Endometrial microvascular endothelial cells (primary cell): ENCODE results near the gene PPP1R16B. TPM values are rescaled to one million over a fixed set of nuclear protein-coding genes. Genes with fewer than 3 reads are reported as not detected.
"Not testable (repeated sequence)": the region's sequence is repeated elsewhere in the genome, so short reads cannot be mapped to it uniquely, and the experiment has no call there.

Source experiments
- in situ Hi-C: cut with HindIII; loops from 2 replicates; pipeline ENCODE4 v1.10.0; 2017; ENCODE audit warnings: low sequenced_read_pairs, low pct_unique_long_range_greater_than_20kb; ENCODE audit errors: inconsistent ontology term
- total RNA-seq: library from RNA; depleted of rRNA; stranded (reverse); fragments of >200 nt; gene quantifications from one replicate; pipeline ENCODE4 v1.2.3, GENCODE V29; 2015; ENCODE audit errors: inconsistent ontology term

Gene PPP1R16B
- total RNA-seq, 1 donor from 2014 or later, result 15.5 TPM

DNA sequence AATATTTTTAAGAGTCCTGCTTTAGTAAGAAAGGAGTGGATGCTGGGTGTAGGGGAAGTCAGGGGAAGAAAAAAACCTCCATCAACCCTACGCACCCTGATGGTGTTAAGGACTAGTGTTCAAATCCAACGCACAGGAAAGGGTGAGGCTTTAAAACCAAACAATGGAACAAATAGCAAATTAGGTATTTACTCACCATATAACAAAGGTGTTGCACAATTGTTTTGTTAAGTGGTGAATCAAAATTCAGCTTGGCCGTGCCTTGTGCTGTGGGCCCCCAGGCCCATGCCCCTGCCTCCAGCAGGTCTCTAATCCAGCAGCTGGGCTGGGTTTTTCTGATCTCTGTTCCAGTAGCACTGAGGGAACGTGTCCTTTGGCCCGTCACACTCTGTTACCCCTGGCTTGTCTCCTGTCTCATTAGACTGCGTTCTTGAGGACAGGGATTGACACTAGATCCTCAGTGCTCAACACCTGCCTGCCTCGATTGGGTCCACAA is 132.5 kb downstream of the PPP1R16B start:
- in situ Hi-C loops, result no loop called here

DNA sequence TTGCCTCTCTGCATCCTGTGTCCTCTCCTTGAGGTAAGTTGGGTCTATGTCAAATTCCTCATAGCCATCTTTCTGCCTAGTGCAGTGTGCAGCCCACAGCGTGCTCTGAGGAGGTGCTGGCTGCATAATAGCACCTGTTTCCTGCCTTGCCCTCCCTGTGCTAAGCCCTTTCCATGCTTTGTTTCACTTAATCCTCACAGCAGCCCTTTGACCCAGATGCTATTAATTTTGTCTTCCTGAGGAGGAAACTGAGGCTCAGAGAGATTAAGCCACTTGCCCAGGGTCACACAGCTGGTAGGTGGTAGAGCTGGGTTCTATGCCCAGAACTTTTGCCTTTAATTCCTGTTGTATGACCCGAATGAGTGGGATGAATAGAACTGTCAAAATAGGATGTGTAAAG is 134.2 kb downstream of the PPP1R16B start:
- in situ Hi-C loops, result no loop called here

- in situ Hi-C loops, result no loop called here
Observed at GRCh38 chr20:38940644-38941043, 135.1 kb downstream of the PPP1R16B start.

GRCh38 chr20:38941726-38942389 is 136.4 kb downstream of the PPP1R16B start:
- in situ Hi-C loops, result no loop called here

DNA sequence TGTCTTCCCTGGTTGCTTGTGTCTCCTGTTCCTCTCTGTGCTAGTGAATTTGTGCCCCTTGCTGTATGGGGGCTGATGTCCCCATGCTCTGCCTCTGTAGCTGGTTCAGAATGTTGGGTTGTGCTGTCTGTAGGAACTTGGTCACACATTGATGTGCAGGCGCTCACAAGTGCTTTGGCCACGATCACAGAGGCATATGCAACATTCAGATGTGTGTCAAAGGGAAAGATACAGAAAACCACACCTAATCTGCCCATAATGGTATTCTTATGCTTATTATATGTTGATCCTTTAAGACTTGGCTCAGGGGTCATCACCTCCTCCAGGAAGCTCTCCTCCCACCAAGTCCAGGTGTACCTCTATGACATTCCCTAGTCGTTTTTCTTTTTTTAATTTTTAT is 139.5 kb downstream of the PPP1R16B start:
- in situ Hi-C loops, result no loop called here

DNA sequence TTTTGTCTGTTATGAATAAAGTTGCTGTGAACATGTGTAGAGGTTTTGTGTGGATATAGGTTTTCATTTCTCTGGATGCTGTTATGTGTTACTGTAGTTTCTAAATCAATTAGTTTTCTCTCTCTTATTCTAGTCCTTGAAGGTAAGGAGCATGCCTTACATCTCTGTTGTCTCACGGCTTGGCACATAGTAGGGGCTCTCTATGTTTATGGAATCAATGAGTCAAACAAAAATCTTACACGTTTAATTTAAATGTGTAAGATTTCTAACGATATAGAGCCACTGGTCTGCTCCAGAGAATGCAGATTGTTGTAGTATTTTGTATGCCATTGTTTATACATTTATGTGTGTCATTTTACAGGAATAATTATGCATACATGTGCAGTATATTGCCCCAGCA is 141.3 kb downstream of the PPP1R16B start:
- in situ Hi-C loops, result no loop called here

DNA sequence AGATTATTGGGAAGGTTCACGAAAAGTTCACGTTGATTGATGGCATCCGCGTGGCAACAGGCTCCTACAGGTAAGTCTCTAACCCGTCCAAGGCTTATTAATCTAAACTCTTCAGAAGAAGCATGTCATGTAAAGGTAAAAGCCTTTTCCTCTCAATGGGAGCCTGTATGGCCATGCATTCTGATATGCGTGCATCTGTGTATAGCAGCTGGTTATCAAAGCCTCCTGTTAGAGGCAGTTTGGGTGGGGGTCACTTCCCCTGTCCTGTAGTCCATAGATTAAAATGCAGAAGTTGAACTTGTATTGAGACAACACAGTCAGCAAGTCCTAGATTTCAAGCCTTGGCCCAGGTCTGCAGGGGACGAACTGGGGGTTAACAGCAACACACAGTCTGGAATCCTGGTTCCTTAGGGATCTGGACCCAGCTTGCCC is 142.4 kb downstream of the PPP1R16B start:
- in situ Hi-C loops, result no loop called here

DNA sequence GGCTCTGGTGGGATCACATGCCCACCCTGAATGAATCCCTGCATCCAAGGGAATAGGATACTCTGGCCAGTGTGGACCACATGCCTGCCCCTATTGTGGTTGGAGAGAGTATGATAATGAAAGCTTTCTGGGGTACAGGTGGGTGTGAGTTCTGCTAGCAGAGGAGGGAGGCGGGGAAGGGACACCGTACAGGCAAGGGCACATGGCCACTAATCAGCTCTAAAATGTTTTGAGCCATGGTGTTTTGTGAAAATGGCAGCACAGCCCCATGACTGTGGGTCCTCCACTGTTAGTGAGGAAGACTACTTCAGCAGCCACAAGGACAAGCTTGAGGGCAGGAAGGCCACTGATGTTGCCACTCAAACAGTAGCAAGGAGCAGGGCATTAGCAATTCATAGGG is 144.8 kb downstream of the PPP1R16B start:
- in situ Hi-C loops, result no loop called here

DNA sequence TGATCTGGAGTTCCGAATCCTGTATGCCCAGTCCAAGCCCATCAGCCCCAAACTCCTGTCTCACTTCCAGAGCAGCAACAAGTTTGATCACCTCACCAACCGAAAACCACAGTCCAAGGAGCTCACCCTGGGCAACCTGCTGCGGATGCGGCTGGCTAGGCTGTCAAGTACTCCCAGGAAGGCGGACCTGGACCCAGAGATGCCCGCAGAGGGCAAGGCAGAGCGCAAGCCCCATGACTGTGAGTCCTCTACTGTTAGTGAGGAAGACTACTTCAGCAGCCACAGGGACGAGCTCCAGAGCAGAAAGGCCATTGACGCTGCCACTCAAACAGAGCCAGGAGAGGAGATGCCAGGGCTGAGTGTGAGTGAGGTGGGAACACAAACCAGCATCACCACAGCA is 146.1 kb downstream of the PPP1R16B start:
- in situ Hi-C loops, result no loop called here

DNA sequence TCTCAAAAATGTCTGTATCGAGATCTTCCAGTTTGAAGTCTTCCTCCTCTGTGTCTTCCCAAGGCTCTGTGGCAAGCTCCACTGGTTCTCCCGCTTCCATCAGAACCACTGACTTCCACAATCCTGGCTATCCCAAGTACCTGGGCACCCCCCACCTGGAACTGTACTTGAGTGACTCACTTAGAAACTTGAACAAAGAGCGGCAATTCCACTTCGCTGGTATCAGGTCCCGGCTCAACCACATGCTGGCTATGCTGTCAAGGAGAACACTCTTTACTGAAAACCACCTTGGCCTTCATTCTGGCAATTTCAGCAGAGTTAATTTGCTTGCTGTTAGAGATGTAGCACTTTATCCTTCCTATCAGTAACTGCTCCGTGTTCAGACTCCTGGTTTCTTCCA is 146.7 kb downstream of the PPP1R16B start:
- in situ Hi-C loops, result no loop called here

DNA sequence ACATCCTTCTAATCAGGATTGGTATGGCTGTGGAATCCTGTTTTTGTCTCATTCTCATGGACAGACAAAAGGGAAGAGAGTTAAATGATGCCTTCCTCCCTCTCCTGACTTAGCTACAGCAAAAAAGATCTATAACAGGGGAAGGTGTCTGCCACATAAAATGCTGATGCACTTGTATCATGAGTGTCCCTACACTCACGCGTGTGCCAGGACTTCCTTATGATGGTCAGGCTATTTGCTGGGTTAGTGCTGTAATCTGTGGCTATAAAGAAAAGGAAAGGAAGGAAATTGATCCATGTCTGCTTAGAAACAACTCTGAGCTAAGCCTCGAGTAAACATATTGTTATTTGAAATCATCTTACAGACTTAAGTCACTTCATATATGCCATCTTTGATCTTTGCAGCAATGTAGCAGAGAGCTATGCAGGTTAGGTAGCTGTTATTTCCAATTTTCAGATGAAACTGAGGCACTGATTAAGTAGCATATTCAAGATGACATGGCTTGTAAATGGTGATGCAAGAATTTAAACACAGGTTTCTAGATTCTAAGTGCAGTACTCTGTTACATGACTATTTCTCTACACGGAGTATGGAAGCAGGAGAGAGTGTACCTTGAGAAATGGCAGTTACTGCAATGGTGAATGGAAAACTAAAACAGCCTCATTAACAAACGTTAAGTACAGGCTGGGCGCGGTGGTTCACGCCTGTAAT is 148.3 kb downstream of the PPP1R16B start:
- in situ Hi-C loops, result no loop called here

GRCh38 chr20:38957235-38957876 is 151.9 kb downstream of the PPP1R16B start:
- in situ Hi-C loops, result no loop called here

GRCh38 chr20:38957915-38958485 is 152.5 kb downstream of the PPP1R16B start:
- in situ Hi-C loops, result no loop called here

GRCh38 chr20:38960187-38960687 is 154.7 kb downstream of the PPP1R16B start:
- in situ Hi-C loops, result not testable (repeated sequence)

DNA sequence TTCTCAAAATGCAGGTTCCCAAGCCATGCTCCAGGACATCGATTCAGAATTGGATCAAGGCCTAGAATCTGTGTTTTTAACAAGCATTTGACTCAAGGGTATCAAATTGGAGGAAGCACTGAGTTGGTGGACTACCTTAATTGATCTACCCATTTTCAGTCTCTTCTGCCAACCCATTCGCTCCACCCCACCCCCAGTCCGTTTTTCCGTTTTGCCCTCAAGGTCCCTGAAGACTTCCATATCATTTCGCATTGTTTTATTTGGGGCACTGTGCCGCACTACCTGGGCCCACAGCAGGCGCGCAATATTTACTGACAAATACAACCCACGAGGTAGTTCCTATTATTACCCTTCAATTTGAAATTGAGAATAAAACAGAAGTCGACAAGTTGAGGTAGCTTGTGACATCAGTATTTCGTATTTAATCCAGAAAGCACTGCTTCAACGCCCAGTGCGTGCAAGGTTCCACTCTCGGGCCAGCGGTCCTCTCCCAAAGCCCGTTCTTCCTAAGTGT is 156.1 kb downstream of the PPP1R16B start:
- in situ Hi-C loops, result no loop called here

GRCh38 chr20:38962044-38962927 is 156.8 kb downstream of the PPP1R16B start, which contains the start of gene DHX35:
Gene DHX35 (plus strand): TSS chr20:38962344. CDS start chr20:38962368, 24 bp downstream.
- in situ Hi-C loops, result no loop called here

- in situ Hi-C loops, result no loop called here
Observed at GRCh38 chr20:38962928-38963401, 157.5 kb downstream of the PPP1R16B start.

- in situ Hi-C loops, result no loop called here
Observed at GRCh38 chr20:38963745-38964144, 158.2 kb downstream of the PPP1R16B start.
